Fibroblast of upper back skin (primary cell): Measurements from ENCODE around the gene CDK3.
"Not testable (repeated sequence)": the region's sequence is repeated elsewhere in the genome, so short reads cannot be mapped to it uniquely, and the experiment has no call there.

ENCODE experiments used
- DNase-seq: peaks from one replicate; pipeline ENCODE4 v3.0.0-alpha.2; 2013

Gene CDK3

DNA sequence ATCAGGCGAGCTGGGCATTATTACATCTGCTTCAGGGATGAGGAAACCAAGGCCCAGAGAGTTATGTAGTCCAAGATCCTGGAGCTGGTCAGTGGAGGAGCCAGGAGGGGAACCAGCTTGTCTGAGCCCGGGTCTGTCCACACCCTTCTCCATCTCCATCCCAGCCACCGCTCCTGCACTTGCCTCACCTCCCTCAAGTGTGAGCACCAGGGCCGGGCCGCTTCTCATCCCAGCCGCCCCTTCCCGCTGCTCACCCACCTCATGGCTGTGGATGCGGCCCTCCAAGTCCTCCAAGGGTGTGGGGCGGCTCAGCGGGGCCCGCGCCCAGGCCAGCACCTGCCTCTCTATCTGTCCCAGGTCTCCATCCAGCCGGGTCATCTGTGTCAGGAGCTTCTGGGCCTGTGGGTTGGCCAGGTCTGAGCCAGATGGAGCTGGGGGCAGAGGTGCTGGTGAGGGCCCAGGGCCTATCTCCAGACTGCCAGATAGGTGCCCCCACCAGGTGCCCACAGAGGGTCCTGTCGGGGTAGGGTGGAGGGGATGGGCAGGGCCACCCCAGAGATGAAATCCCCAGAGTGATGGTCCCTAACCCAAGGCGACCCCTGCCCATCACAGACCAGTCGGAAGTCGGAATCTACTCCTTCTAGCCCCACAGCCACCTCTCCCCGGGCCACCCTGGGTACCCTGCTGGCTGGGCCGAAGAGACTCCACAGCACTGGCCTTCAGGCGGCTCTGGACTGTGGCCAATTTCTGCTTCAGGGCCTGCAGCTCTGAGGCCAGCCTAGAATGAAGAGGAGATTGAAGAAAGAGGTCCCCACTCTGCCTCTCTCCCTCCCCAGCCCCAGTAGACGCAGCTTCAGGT, 17.1 kb downstream of the CDK3 start:
- DNase-seq = no peak

DNA sequence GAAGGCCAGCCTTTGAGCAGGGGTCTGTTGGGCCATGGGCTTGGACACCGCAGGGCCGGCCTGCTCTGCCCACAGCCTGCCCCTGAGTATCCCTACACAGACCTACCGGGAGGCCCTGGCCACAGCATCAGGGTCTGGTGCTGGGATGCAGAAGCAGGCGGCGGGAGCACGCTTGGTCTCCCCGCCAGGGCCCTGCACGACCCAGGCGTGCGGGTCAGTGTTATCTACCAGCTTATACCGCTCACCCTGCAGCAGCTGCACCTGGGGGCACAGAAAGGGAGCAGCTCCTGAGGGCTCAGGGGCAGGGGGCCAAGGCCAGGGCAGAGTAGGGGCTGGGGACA, 17.7 kb downstream of the CDK3 start:
- no peak for DNase-seq

DNA sequence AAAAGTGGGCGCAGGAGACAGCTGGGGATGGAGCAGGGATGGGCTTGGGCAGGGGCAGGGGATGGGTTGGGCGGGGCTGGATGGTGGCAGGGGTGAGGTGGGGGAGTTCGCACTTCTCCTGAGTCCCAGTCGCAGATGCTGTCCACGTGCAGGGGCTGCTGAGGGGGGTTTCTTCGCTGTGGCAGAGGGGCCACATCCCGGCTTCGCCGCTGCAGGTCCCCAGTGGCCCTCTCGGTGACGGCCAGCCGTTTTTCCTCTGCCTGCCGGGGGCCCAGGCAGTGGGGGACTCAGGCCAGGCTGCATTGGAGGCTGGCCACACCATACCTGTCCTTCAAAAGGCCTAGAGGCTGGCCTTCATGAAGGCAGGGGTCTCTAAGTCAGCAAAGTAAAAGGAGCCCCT, 18.1 kb downstream of the CDK3 start:
- no peak for DNase-seq

DNA sequence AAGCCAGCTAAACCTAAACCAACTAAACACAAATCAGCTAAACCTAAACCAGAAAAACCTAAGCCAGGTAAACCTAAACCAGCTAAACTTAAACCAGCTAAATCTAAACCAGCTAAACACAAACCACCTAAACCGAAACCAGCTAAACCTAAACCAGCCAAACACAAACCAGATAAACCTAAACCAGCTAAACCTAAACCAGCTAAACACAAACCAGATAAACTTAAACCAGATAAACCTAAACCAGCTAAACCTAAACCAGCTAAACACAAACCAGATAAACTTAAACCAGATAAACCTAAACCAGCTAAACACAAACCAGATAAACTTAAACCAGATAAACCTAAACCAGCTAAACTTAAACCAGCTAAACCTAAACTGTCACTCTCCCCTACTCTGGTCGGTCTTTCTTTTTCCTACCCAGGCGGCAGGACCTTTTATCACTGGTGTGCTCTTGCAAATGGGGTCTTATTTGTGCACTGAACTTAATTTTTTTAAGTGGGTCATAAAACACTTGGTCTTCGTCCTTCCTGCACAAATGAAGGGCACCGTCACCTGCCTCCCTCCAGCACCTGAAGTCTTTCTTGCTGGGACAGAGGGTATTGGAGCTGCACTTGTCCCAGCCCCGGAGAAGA, 19.3 kb downstream of the CDK3 start:
- DNase-seq = no peak

DNA sequence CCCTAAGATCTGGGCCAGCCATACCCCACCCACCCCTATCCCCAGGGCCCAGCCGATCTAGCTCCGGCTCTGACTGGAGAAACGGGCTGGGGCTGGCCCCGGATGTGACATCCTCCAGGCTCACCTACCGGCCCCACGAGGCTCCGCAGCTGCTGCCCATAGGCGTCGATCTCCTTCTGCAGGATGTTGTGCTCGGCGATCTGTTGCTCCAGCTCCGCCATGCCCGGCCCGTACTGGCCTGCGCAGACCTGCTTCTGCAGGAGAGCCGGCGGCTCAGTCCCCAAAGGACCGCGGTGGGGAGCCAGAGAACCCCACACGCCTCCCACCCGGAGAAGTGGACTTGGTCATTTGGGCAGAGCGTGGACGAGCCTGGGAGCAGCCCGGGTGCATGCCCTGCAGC, 21.6 kb downstream of the CDK3 start:
- no peak for DNase-seq

DNA sequence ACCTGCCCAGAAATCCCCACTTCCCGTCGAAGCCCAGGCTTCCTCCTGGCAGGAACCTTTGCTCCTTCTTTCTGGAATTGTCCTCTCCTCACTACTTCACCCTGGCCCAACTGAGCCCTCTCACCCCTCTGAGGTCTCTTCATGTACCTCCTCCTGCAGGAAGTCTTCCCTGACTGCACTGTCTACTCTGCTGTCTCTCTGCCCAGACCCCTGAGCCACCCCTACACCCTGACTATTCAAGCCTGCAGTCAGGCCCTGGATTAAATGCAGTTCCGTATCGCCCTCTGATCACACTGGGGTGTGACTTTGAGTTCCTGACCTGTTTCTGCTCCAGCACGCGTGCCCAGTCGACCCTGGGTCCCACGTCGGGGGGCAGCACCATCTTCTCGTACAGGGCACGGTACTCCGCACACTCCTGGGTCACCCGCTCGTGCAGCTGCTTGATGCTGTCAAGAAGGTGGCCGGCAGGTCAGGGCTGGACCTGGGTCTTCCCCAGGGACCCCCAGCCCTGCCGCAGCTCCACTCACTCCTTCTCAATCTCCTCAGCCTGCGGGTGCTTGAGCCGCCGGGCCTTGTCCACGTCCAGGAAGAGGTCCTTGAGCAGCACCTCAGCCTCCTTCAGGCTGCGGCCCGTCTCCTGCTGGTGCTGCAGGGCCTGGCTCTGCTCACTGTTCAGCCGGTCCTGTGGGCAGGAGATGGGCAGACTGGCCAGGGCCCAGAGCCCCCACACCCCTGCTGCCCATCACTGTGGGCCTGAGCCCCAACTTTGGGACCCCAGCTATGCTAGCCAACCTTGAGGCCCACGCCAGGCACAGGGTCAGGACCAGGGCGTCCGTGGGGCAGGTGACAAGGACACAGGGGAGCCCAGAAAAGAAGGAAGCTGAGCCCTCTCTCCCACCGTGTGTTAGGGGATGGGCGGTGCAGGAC, 22.6 kb downstream of the CDK3 start:
- DNase-seq = no peak

DNA sequence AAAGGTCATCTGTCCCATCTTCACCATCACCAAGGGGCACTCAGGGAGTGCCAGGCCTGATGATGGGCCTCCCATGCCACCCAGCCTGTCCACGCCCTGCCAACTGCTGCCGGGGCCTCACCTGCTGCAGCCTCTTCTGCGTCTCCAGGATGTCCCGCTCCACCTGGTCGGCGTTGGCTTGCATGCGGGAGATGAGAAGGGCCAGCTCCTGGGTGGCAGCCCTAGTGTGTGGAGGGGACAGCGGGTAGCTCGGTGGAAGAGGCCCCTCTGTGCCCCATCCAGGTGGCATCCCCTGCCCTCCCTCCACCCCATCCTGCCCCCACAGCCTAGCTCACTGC, 23.2 kb downstream of the CDK3 start:
- DNase-seq = no peak

DNA sequence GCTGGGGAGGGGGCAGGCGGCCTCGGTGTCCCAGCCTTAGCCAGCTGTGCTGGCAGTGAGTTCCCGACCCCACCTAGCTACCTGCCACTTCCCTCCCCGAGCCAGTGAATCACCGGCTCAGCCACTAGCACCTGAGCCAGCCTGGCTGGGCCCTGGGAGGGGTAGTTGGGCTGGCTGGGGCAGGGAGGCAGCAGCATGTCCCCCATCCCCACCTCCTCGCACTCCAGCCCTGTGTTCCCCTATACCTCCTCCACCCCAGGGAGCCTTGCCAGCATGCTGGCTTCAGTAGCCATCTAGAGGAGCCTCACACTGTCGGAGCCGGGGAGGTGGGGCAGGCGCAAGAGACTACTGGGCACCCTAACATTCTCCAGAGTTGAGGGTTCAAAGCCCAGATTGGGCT, 23.7 kb downstream of the CDK3 start:
- DNase-seq = no peak

DNA sequence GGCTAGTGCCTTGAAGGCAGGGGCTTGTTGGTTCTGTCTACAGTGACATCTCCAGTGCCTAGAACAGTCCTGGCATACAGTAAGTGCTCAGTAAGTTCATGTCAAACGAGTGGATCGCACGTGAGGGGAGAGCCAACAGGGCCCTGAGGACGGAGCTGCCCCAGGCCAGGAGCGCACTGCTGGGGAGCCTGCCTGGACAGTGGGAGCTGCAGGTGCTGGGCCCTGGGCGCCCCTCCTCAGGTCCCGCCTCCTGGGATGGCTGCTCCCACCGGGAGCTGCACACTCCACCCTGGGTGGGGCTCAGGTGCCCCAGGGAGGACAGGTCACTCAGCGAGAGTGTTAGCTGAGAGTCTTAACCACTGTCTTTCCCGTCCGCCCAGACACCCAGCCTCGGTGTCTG, 24.6 kb downstream of the CDK3 start:
- no peak for DNase-seq

DNA sequence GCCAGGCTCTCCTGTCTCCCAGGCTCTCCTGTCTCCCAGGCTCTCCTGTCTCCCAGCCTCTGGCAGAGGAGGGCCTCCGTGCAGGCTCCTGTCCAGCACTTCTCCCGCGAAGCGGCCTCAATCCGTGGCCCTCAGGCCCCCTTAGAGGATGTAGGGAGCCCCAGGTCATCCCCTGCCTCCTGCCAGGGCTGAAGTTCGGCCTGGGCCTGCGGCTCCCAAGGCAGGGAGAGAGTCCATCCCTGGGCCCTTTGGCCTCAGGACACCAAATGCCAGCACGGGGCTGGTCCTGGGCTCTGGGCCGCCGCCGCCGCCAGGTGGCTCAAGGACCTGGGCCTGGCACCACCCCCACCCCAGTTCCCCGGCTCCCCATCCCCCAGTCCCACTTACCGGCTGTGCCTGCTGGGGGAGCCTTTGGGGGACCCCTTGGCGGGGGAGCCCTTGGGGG, 26.1 kb downstream of the CDK3 start:
- no peak for DNase-seq

DNA sequence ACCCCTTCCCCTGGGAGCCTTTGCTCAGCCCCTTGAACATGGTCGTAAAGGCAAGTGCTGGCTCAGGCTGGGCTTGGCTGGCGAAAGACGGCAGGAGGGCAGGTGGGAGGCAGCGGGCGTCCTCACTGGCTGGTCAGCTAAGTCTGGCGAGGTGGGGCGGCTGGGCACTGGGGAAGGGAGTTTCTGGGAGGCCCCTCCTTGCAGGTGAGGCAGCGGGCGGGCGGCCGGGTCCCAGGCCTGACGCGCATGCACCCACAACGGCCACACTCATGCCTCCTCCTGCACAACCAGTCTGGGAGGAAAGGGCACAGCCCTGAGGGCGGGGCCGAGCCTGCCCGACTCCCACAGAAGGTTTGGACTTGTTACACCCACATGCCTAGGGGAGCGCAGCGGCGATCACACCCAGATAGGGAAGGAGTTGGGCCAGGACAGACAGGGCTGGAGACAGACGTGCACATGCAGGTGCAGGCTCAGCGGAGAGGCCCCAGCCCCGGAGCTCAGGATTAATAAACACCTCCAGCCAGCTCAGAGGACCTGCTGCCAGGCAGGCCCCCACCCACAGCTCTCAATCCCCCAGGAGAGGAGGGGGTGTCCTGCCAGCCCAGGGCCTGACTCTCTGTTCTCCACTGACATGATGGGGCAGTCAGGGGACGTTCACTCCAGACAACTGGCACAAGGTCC, 26.6 kb downstream of the CDK3 start, which contains the start of gene EVPL:
TSS of gene EVPL (minus strand) at position 148 of the 681 bp plus-strand sequence. CDS start at position 40, 108 bp downstream.
- DNase-seq = no peak

DNA sequence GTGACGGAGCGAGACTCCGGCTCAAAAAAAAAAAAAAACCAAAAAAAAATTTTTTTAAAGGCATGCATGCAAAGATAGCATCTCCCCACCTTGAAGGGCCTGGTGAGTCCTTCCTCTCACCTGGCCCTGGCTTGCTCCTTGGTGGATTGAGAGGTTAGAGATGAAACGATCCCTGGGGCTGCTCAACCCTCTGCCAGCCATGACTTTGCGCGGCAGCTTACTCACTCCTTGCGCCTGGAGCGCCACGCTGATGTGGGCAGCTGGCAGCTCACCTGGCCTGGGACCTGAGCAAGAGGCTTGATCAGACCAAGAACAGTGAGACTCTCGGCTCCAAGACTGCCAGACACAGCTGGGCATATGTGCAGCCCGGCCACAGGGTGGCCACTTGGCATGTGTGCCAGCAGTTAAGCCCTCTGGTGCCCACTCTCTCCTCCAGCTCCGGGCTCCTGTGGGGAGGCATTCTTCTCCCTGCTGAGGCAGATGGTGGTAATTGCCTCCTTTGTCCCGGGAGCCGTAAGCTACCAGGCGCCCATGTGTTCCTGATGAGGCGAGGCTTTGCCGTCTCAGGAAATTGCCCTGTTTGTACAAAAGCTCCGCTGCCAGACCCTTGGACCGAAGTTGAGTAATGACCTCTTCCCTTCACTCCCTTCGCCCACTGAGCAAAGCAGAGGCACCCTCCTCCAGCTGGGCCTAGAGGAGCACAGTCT, 31.6 kb downstream of the CDK3 start:
- no peak for DNase-seq

DNA sequence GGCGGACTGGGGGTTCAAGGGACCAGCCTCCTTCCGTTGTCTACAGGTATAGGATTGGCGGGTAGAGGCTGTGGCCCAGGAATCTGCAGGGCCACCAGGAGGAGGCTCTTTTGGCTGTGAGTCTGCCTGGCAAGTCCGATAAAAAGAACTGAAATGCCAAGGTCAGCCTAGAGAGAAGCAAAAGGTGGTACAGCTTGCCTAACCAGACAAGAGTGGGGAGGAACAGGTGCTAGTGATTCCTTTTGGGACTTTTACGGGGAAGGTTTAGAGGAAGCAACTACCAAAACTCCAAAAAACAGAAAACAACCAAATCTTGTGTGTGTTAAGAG, 32.1 kb downstream of the CDK3 start:
- no peak for DNase-seq

DNA sequence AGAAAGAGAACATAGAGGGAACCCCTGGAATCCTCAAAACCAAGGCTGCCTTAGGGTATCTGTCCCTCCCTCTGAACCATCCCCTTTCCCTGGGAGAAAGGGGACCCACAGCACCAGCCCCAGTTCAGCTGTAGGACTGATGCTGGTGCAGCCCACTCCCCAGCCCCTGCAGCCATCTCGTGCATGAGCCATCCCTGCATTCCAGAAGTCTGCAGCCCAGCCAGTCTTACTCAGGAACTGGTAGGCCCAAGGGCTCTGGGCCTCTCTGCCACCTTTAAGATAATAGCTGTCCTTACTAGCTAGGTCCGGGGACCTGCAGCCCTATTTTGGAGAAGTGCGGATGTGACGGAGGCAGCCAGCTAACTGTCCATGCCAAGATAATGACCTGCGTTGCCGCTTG, 32.5 kb downstream of the CDK3 start:
- no peak for DNase-seq

DNA sequence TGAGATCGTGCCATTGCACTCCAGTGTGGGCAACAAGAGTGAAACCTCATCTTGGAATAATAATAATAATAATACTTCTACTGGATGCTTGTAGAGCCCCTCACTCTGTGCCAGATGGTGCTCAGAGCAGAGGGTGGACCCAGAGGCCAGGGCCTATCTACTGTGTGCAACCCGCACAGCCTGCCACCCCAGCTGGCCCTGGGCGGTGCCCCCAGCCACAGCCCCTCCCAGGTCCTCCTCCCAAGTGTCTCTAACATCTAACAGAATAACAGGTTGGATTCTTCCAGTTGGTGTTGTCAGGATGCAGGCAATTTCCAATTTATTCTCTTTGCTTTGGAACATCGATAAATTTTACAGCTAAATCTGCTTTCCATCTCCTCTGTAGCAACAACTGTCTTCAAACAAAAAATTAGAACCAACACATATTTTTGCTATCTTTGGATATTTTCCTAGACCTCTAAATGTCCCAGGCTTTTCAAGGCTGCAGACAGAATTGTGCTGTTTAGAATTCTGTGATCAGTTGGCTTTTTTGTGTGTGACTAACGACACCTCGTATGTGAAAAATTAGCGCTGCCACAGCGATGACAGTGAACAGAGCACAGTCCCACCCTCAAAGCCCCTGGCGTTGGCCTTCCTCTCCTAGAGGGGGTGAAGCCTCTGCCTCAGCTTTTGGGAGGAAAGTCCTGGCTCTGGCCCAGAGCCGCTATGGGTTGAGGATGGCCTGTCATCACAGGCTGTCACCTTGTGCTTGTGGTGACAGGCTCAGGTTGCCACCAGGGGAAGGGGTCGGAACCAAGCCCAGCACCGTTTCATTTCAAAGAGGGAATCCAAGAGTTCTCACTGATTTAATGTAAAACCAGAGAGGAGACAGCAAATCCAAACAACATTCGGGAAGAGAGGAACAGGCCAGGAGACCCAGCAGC, 34.0 kb downstream of the CDK3 start:
- DNase-seq = no peak

DNA sequence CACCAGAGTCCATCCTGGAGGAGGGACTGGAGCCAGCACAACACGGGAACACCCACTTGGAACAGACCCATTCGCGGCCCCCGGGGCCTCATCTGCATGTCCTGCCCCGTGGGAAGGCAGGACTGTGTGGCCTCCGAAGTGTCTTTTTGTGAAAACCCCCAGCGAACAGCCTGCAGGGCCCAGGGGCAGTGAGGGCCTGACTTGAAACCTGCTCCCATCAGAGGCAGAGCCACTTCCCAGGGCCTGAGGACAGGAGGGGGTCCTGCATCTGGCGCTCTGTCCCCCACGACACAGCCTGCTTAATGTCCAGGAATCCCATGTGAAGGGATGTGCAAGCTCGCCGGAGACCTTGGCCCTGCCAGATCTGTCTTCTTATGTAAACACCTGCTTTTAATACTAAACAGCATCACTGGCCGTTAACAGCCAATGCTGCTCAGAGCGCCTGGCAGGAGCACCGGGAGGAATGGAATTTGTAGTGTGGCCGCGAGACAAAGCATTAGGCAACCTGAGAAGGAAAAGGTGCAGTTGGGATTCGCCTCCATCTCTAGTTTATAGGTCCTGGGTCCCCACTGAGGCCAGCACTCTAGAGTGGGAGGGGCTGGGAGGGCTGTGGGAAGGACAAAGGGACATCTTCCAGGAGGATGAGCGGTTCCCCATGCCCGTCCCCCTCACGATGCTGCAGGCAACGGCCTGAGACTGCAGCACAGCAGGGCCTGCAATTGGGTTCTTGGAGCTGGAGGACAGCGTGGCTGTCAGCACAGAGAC, 36.0 kb downstream of the CDK3 start:
- DNase-seq = no peak

DNA sequence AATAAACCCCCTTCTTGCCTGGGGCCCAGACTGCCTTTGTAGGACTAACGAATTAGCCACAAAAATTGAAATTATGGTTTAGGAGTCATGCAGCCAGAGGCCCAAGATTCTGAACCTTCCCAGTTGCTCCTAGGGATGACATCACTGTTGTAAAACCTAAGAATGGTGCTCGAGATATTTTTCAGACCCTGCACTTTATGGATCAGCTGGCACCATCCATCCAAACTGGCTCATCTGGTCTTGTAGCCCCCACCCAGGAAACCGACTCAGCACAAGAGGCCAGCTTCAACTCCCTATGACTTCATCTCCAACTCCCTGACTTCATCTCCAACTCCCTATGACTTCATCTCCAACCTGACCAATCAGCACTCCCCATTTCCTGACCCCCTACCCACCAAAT, 37.4 kb downstream of the CDK3 start:
- peak; percentile 25 for DNase-seq

DNA sequence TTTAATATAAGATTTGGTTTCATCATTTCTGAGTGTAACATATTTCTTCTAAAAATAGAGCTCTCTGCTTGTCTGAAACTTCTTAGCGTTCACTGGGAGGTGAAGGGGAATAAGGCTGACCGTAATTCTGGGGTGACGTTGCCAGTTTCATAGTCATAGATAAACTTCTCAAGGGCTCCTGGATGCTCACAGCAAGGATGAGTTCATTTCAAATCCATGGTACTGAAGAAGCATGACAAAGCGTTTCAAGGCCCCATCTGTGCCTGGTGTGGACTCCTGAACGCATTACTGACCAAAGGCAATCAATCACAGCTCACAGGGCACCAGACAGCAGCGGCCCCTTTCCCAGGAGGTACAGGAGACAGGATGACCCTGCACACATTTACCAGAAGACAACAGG, 38.5 kb downstream of the CDK3 start:
- peak; percentile 48 for DNase-seq

DNA sequence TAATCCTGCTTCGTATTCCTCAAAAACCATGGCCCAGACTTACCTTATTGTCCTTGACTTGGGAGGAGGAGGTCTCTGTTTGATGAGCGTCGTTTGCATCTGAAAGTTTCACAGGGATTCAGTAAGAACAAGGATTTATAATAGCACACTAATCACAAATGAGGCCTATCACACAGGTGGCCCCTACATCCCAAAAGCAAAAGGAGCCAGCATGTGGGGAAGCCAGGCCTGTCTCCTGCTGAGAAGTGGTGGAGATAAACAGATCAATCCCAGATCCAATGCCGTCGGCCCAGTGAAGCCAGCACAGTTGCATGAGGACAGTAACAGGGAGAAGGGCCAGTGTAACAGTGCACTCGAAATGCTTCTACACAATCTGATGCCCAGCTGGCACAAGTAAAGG, 39.7 kb downstream of the CDK3 start:
- DNase-seq = no peak

DNA sequence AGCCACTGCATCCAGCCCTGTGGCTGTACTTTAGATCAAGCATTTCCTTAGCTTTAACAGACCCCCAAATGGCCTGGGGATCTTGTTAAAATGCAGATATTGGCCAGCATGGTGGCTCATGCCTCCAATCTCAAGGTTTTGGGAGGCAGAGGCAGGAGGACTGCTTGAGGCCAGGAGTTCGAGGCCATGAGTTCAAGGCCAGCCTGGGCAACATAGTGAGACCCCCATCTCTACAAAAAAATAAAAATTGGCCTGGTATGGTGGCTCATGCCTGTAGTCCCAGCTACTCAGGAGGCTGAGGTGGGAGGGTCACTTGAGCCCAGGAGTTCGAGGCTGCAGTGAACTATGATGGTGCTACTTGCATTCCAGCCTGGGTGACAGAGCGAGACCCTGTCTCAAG, 42.2 kb downstream of the CDK3 start:
- DNase-seq = not testable (repeated sequence)
